HG03060 (cell line): ENCODE data around the gene ANKZF1.

Experiments used
- ATAC-seq: cut with Tn5 transposase; IDR thresholded peaks from one replicate; pipeline ENCODE4 v1.9.1; 2021; ENCODE audit warnings: low read depth, moderate number of reproducible peaks; ENCODE audit not compliant: unreplicated experiment

The ANKZF1 gene

DNA sequence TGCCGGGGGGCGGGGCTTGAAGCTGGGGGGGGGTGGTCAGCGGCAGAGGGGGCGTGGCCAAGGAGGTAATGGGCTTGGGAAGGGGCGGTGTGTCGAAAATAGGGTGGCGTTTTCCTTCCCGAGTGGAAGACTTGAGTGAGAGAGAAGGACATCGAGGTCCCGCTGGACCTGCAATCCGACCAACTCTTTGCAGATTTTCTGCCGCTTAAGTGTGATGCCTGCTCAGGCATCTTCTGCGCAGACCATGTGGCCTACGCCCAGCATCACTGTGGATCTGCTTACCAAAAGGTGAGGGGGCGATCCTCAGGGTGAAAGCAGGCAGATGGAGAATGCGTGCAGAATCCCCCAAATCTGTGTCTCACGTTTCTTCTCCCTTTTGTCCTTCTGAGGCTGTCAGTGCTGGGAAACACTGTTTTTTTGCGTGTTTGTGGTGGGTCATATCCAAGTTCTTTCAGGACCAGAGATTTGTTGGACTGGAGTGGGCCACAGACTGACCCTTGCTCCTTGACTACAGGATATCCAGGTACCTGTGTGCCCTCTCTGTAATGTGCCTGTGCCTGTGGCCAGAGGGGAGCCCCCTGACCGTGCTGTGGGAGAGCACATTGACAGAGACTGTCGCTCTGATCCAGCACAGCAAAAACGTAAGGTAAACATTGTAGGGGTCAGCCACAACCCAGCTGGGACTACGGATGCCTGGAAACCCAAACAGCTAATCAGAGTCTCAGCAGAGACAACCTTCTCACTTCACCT, 22.3 kb upstream of the ANKZF1 start:
- no peak for ATAC-seq

DNA sequence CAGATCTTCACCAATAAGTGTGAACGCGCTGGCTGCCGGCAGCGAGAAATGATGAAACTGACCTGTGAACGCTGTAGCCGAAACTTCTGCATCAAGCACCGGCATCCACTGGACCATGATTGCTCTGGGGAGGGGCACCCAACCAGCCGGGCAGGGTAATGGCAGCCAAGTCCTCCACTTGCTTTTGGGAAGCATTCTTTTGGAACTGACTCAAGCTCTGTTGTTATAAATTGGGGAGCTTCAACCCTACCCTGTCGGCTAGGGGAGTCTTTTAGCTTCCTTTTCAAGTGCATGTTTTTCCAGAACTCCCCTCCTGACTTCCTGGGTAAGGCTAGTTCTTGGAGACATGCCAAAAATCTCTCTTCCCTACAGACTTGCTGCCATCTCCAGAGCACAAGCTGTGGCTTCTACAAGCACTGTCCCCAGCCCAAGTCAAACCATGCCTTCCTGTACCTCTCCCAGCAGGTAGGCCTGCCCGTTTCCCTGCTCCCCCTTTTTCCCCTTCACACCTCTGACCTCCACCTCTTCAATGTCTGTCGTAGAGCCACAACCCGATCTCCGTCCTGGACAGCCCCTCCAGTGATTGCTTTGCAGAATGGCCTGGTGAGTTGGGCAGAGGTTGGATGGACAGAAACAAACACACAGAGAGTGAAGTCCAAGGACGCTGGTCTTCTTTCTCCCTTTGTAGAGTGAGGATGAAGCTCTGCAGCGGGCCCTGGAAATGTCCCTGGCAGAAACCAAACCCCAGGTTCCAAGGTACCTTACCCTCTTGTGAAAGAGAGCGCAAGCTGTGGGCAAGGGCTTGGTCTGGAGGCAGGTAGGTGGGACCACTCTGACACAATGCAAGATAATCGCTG, 21.5 kb upstream of the ANKZF1 start:
- ATAC-seq: no peak

DNA sequence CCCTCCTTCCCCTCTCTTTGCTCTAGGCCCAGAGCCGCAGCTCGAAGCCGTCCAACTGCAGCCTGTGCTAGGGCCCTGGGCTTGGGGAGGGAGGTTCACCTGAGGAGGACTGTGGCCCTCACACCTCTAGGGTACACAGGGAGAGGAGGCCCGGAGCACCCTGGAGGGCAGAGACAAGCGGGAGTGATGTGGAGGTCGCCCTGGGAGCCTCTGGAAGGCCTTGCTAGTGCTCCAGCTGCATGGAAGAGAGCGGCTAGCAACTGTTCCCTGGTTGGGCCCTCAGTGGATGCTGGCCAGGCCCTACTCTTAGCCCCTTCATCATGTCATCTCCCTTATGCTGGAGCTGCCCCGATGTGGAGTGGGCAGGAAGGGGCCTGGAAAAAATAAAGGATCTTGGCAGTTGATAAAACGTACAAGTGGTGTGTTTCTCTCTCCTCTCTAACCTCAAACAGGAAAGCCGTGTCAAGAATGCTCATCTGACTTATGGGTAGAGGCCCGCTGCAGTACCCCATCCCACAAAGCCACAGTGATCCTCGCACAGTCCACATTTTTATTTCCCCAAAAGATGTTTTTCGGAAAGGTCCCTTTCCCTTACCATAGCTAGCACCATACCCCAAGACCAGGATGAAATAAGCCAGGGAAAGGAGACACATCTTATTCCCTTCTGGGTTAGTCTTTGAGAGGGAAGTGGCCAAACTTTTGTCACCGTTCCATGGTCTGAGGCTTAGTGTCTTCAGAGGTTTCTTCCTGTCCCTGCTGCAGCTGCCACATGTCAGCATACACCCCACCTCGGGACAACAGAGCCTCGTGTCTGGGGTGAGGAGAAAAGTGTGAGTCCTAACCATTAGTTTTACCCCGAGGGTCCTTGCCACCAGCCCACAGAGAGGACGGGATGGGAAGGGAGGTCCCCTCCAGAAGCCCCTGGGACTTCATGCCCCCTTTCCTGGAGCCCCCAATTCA, 20.1 kb upstream of the ANKZF1 start:
- no peak for ATAC-seq

DNA sequence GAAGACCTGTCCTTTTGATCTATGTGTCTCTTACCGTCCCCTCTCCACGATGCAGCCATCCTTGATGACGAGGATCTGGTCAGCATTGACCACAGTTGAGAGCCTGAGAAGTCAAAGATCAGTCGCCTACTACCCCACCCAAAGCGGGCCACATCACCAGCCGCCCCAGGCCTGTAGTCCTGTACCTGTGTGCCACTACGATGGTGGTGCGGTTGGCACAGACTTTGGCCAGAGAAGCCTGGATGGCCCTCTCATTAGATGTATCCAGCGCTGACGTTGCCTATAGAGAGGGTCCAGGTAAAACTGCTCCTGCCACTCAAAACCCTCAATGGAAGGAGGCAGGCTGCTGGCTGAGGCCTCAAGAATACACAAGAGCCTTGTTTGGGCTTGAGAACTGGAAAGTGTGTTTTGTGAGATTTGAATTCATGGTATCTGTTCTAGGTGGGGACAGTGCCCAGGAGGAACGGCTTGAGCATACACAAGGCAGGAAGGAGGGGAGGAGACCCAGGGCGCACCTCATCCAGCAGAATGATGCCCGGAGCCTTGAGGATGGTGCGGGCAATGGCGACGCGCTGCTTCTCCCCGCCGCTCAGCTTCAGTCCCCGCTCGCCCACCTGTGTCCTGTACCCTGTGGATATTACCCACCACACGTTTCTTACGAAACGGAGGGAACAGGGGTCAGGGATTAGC, 19.3 kb upstream of the ANKZF1 start:
- no peak for ATAC-seq

DNA sequence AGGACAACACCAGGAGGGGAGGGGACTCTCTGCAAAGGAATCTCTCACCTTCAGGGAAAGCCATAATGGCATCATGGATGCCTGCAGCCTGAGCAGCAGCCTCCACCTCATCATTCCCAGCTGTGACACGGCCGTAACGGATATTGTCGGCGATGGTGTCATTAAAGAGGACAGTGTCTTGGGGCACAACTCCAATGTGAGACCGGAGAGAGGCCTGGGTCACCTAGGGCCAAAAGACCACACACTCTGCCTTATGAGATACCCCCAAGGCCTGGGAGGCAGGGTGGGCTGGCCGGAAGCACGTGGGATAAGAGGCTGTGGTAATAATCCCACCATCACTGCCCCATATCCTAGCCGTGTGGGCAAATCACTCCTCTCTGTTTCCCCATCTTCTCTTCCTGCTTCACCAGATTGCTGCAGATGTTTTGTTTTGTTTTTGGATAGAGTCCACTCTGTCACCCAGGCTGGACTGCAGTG, 18.7 kb upstream of the ANKZF1 start:
- ATAC-seq: no peak

DNA sequence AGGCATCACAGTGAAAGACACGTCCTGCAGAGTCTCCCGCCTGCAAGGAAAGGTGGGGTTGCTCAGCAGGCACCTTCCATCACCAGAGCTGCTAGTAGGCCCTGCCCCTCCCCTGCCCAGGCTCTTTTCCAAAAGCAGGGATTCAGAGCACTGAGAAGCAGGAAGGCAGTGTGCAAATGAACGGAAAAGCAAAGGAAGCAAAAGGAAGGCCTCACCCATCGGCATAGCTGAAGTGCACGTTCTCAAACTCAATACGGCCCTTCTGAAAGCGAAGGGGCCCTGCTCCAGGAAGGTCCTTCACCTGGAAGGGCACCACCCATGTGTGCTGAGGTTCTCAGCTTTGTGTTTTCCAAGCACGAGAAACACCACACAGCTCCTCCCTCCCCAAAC, 16.6 kb upstream of the ANKZF1 start:
- ATAC-seq: no peak

DNA sequence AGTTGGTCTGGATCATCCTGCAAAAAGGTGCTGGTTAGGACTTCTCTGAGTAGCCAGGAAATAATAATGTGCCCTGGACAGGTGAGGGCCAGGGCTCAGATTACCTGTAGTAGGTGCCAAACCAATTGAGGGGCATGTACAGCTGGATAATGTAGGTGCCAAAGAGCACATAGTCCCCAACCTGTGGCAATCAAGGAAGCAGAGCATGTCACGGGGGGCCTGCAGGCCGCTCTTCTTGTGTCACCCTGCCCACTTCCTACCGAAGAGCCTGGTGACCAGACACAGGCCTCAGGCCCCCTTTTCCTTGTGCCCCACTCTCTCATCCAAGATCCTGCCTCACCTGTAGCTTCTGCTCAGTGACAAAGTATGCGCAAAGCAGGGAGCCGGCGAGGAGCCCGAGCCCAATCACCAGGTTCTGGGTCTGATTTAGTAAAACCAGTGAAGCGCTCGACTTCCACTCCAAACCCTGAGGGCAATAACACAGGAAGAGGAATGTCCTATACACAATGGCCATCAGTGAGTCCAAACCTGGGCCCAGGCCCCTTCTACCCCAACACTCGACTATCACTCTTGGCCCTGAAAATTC, 16.0 kb upstream of the ANKZF1 start:
- ATAC-seq: no peak

DNA sequence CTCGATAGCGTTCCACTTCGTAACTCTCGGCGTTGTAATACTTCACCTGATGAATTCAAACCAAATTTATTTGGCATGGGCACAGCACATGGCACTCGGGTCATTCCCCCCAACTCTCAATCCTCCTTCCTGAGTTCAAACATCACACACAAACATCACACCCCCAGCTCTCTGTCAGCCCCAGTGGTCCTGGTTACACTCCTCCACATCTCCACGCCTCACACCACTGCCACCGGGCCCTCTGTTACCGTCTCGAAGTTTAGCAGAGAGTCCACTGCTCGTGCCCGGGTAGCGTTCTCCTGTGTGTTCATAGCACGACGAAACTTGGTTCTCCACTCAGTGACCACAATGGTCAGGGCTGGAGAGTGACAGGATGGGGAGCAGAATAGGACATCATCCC, 15.5 kb upstream of the ANKZF1 start:
- ATAC-seq: no peak

DNA sequence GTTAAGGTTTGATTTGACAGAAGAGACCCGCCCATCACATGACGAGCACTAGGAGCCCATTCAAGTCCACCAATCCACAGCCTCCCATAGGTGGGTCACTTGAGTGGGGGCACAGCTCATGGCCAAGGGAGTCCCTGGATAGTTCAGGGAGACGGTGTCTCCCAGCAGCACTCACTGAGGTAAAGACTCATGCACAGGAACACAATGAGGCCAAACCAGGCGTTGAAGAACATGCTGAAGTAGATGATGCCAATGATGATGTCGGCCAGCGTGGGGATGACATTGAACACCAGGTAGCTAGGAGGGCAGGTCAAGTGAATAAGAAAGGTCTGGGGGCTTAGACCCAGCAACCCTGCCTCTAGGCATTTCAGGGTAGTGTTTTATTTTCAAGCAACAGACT, 14.8 kb upstream of the ANKZF1 start:
- no peak for ATAC-seq

DNA sequence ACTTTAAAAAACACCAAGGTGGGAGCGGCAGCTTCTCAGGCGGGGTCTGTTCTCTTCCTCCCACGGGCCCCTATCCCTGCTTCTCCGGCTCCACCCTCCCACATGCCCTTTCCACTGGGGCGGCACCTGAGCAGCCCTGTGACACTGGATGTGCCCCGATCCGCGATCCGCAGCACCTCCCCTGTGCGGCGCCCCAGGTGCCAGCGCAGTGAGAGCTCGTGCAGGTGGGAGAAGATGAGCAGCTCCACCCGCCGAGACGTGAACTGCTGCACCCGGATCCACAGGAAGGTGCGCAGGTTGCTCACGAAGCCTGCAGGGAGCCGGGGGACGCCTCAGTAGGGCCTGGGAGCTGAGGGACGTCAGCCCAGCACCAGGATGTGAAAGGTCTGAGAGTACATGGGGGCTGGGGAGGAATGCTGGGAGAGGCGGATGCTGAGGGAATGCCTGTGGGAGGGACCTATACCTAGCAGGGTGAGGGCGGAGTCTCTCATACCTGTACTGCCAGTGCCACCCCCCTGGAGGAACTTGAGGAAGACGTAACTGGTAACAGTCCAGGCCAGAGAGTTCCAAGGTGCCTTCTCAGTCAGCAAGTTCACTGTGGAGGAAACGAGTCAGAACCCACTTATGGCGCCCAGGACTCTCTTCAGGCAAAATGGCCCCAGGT, 13.6 kb upstream of the ANKZF1 start:
- no peak for ATAC-seq

DNA sequence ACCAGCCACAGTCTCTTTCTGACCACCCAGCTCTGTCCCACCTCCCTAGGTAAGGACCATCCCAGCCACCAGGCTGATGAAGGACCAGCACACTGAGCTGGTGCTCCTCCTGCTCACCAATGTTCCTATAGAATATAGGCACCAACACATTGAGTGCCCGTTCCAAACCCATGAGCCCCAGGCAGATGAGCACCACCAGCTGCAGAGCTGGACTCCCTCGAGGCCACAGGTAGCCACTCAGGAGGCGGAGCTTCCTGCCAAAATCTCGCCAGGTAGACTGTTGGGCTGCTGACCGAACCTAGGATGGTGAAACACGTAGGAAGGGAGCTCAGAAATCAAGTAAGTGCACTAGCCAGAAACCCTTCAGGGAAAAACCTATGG, 13.1 kb upstream of the ANKZF1 start:
- ATAC-seq: no peak

DNA sequence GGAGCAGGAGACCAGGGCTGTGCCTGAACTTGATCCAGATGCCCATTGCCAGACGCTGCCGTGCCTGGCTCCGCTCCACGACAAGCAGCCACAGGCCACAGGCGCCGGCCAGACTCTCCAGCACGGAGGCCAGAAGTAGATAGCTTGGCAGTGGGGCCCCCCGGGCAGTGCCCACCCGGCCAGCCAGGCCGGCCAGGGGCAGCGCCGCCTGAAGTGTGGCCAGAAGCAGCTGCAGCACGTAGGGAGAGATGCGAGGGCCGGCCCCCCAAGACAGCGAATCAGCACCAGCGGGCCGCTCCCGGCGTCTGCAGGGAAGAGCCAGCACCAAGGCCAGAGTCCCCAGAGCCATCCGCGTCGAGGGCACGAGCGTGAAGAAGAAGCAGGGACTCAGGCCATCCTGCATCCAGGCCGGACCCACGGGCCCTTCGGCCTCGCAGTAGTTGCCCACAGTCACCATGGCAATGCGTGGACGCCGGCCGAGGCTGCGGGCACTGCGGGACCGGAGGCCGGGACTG, 11.3 kb upstream of the ANKZF1 start:
- peak; percentile 12 for ATAC-seq

DNA sequence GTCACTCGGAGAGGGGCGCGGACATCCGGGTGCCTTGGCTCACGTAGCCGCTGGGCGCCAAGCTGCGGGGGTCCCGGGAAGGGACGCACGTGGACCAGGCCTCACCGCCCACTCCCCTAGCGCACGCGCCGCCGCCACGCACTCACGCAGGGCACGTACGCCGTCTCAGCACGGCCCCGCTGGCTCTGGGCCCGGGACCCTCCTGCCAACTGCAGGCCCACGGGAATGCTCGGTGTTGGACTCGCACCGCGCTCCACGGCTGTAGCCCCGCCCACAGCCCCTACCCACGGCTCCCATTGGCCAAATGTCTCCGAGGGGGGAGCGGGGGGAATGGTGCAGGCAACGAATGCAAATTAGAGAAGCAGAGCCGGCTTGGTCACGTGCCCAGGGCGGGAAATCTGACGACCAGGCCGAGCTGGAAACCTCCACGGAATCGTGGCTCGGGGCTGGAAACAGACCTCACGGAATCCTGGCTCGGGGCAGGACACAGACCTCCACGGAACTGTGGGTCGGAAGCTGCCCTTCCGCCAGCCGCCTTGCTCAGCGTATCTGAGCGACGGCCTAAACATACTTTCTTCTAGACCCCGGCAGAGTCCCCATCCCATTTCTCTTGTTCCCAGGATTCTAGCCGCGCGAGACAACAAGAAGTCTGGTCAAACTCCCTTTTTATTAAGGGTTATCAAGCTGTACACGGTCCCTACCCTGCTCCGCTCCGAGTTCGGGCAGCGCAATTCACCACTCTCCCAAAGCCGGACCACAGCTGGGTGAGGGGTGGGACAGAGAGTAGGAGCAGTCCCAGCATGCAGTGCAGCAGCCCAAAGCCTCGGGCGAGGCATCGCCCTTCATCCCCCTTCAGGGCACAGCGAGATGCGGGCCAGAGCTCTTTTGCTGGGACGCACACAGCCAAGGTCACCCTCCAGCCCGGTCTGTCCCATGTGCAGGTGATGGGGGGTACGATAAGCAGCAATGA, 10.6 kb upstream of the ANKZF1 start, which contains the start of gene ABCB6:
Gene ABCB6 (minus strand): TSS at position 227 of the 970 bp plus-strand sequence. CDS start 285 bp downstream, outside the sequence.
- peak; percentile 53 for ATAC-seq

DNA sequence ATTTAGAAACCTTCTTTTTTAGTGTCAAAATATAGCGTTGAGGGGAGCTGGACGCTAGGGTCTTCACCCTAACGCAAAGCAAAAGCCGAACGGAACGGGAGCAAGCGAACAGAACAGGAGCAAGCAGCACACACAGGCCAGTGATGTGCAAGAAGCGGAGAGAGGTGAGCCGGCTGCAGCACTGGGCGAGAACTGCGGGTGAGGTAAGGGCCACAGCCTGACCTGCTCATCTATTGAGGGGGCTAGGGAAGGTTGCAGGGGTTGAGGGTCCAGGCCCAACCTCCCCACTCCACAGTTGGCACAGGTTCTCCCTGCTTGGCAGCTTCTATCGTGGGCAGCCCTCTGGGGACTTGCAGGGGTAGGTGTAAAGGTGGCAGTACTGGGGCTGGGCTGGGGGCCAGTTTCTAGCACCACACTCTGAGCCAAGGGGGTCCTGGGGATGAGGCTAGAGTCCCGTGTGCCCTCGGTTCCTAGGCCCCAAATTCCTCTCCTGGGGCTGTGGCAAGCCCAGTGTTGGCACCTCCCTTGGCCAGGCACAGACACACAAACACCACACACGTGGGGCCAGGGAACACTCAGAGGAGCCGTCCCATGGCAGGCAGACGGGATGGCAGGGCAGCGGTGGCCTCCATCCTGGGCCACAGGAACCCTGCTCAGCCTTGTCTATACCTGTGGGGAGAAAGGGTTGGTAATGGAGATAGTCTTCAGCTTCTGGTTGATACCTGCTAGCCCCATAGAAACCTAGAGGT, 9.6 kb upstream of the ANKZF1 start:
- ATAC-seq: no peak

DNA sequence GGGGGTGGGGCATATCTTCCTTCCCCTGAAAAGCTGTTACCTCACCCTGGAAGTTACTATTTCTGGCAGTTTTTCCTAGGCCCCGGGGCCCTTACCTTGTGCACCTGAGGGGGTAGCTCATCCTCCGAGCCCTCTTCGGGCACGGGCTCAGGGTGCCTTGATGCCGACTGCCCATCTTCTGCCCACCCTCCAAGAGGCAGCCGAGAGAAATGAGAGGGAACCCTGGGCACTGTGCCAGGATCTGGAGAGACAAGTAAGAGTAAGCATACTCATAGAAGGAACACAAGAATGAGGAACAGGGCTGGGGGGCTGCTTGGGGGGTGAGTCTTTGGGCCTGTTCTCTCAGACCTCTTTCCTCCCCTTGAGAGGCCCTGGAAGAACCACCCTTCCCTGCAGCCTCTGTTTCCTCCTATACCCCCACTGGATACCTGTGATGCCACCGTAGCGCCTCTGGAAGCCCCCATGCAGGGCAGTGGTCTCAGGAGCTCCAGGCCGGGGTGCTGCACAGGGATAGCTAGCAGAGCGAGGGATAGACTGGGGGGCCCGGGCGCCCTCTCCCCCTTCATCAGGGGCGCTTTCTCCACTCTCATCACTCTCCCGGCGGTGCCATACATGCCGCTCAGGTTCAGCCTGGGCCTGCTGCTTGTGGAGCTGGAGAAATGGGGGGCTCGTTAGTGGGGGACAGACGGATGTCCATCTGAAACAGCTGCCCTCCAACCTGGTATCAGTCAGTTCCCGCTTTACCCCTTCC, 8.8 kb upstream of the ANKZF1 start:
- ATAC-seq: no peak

DNA sequence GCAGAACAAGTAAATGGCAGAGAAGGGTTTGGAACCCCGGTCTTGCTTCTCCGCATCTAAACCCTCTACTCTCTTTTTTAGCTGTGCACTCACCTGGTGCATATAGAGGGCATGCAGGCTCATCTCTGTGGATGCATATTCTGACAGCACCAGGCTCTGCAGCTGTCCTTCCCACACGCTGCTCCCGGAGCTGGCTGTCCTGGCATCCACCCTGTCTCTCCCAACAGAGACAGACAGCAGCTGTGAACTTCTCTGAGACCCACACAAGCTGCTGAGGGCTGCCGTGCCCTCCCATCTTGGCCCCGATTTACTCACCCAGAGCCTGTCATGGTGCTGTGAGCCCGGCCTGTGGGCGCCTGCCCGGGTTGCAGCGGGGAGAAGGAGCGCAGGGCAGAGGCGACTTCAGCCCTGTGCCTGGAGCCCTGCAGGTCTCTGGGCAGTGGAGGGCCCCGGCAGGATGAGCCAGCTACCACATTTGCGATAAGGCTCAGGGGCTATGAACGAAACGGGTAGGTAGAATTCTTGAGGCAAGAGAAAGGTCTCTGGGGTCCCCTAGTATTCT, 7.6 kb upstream of the ANKZF1 start:
- no peak for ATAC-seq
